Transverse colon (tissue), 4 donors: ENCODE measurements around the gene FAM13C. TPM values are rescaled to one million over a fixed set of nuclear protein-coding genes. Genes with fewer than 3 reads are reported as not detected.
A peak's percentile ranks its signal among the peaks of the same experiment; 100 is the strongest.

Source experiments
- DNase-seq: peaks from one replicate; pipeline ENCODE4 v3.0.0-alpha.2; 2019
- H3K27ac ChIP-seq, 4 donors: fragments of 200-600 bp; sonication (generic); 2 replicates each; pipeline ENCODE4 v1.5.1; 2016 to 2018; ENCODE audit warnings: inconsistent platforms in 4 of 4
- H3K27me3 ChIP-seq: fragments of 200-600 bp; sonication (generic); 2 replicates; pipeline ENCODE4 v1.5.1; 2017; ENCODE audit warnings: inconsistent platforms
- H3K36me3 ChIP-seq, 4 donors: fragments of 200-600 bp; sonication (generic); 2 replicates each; pipeline ENCODE4 v1.5.1; 2017 to 2019; ENCODE audit warnings: inconsistent platforms in 4 of 4
- H3K4me1 ChIP-seq, 4 donors: fragments of 200-600 bp; sonication (generic); 2 replicates each; pipeline ENCODE4 v1.5.1; 2017 to 2020; ENCODE audit warnings: inconsistent platforms in 4 of 4
- H3K4me3 ChIP-seq, 4 donors: fragments of 200-600 bp; sonication (generic); 1 replicate in 1 of 4; 2 replicates in 3 of 4; pipeline versions ENCODE4 v1.5.1 to v1.6.1; 2017 to 2019; ENCODE audit warnings: inconsistent platforms in 4 of 4
- H3K9me3 ChIP-seq, 2 donors: fragments of 200-600 bp; sonication (generic); 2 replicates each; pipeline ENCODE4 v1.5.1; 2017 to 2019; ENCODE audit warnings: inconsistent platforms in 2 of 2
- EP300 ChIP-seq: sonication (generic); formaldehyde crosslinking; IDR thresholded peaks from one replicate; pipeline ENCODE4 v1.6.1; 2017; ENCODE audit warnings: antibody characterized with exemption, low read depth
- POLR2A ChIP-seq: fragments of 450-650 bp; IDR thresholded peaks from one replicate; pipeline ENCODE4 v1.6.1; 2016; ENCODE audit warnings: antibody characterized with exemption, mild to moderate bottlenecking, moderate library complexity
- POLR2AphosphoS5 ChIP-seq, 3 donors: sonication (generic); formaldehyde crosslinking; IDR thresholded peaks; one replicate each; pipeline ENCODE4 v1.6.1; 2016; ENCODE audit warnings: antibody characterized with exemption in 3 of 3
- WGBS, 2 donors: methylation state at CpG; one replicate each; pipeline ENCODE4 v1.1.5; 2018; ENCODE audit warnings: low coverage in 1 of 2; 5-methylcytosine and 5-hydroxymethylcytosine counted together
- in situ Hi-C, 4 donors: fragments of 200-750 bp; cut with MboI; loops; one replicate each; pipeline versions ENCODE4 v1.15.0 to v1.15.1; 2017; ENCODE audit warnings: low sequenced_read_pairs in 3 of 4, low pct_ligation_motif_present in 1 of 4, low pct_unique_long_range_greater_than_20kb in 1 of 4
- intact Hi-C: fragments of 100-400 bp; cut with DNase I; formaldehyde crosslinking; loops from one replicate; pipeline ENCODE4 v1.15.1; 2023; ENCODE audit warnings: low total_unique reads
- total RNA-seq, 4 donors: library from RNA; depleted of rRNA; stranded (reverse); fragments of >200 nt; gene quantifications; one replicate each; pipeline ENCODE4 v1.1.0, GENCODE V29; 2016
- TF ChIP-seq, protein P1 (sequence below), 5 experiments: fragments of 200-600 bp in 3 of 5; fragments of 450-650 bp in 2 of 5; sonication (generic) in 3 of 5; IDR thresholded peaks; 1 replicate in 2 of 5; 2 replicates in 3 of 5; pipeline ENCODE4 v1.5.1; 2016 to 2017; ENCODE audit warnings: antibody characterized with exemption in 5 of 5, inconsistent platforms in 3 of 5, mild to moderate bottlenecking in 2 of 5, moderate library complexity in 1 of 5

Gene FAM13C
- total RNA-seq, 4 donors from 2014 or later: 5.6 to 9.7 (median 6.1) TPM

DNA sequence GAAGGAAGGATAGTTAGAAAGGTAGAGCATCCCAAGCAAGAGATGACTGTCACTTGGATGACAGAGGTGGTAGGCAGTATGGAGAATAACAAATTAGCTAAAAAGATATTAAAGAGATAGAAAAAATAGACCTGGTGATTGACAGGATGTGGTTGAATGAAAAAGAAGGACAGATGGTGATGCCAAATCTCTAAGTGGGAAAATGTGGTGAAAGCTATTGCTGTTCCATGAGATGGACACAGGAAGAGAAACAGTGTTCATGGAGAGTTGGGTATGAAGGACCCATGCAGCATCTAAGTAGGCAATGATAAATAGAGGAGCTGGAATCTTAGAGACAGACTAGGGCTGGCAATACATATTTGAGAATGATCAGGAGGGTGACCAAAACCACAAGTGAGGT is 30.7 kb downstream of the FAM13C start:
- H3K36me3 ChIP-seq: no peaks in the 10 kb centered on the region
- no peak overlapping the region for H3K4me3 ChIP-seq
- no peak overlapping the region for H3K27ac ChIP-seq
- in situ Hi-C loops (no loop called here), intact Hi-C loops (no loop called here)
- no peaks in the 10 kb centered on the region for H3K27me3 ChIP-seq
- no peaks in the 10 kb centered on the region for H3K9me3 ChIP-seq
- peaks cover 4 to 17% (median 6%) of the 10 kb centered on the region in 4 donors for H3K4me1 ChIP-seq
- no peak for TF ChIP-seq POLR2A
- no peak for TF ChIP-seq EP300
- no peak for TF ChIP-seq POLR2AphosphoS5 (IDR thresholded peaks at IDR 0.05)
- TF ChIP-seq, protein P1, sequence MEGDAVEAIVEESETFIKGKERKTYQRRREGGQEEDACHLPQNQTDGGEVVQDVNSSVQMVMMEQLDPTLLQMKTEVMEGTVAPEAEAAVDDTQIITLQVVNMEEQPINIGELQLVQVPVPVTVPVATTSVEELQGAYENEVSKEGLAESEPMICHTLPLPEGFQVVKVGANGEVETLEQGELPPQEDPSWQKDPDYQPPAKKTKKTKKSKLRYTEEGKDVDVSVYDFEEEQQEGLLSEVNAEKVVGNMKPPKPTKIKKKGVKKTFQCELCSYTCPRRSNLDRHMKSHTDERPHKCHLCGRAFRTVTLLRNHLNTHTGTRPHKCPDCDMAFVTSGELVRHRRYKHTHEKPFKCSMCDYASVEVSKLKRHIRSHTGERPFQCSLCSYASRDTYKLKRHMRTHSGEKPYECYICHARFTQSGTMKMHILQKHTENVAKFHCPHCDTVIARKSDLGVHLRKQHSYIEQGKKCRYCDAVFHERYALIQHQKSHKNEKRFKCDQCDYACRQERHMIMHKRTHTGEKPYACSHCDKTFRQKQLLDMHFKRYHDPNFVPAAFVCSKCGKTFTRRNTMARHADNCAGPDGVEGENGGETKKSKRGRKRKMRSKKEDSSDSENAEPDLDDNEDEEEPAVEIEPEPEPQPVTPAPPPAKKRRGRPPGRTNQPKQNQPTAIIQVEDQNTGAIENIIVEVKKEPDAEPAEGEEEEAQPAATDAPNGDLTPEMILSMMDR (IDR thresholded peaks at IDR 0.05): no peak
- DNase-seq: no peak

DNA sequence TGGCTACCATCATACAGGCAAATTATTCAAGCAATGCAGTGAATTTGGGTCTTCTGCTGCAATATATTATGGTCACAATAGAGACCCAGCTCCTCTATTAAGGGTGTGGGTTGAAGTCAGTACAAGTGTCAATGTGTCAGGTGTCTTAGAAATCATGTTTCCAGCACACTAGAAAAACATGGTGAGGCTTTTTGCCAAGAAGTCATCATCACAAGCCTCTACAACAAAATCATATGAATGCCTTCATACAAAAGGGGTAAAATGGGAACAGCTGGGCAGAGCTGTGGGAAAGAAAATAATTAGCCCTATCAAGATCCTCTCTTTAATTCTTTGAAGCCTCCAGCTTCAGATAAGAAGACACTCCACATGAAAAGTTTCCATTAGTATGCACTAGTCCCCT is 37.2 kb downstream of the FAM13C start:
- no peak overlapping the region for H3K4me3 ChIP-seq

DNA sequence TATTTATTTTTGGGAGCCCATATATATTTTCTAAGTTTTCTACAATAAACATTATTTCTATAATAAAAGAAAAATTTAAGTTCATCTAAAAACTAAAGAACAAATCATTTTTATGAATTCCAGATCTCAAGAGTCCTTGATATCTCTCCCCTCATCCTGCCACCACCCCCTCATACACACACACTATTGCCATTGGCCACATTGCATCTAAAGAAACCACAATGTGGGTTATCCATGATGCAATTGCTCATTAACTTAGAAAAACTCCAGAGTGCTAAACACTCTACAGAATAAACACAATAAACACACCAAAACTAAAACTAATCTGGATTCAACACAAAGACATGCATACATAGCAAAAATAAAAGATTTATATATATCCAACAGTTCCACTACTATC is 37.8 kb downstream of the FAM13C start:
- Histone ChIP-seq H3K36me3 (no peaks in the 10 kb centered on the region), H3K9me3 (no peaks in the 10 kb centered on the region), H3K27me3 (no peaks in the 10 kb centered on the region), H3K4me1 (peaks cover 6 to 33% (median 18%) of the 10 kb centered on the region in 4 donors), H3K4me3 (no peak overlapping the region), H3K27ac (no peak overlapping the region)
- no peak for TF ChIP-seq POLR2AphosphoS5 (IDR thresholded peaks at IDR 0.05)
- TF ChIP-seq, protein P1 (IDR thresholded peaks at IDR 0.05): no peak
- no peak for TF ChIP-seq POLR2A
- TF ChIP-seq EP300: no peak
- intact Hi-C loops: no loop called here
- in situ Hi-C loops: no loop called here
- DNase-seq: no peak

More for the DNA sequence above, 37.2 kb downstream of the FAM13C start:
- TF ChIP-seq POLR2AphosphoS5 (IDR thresholded peaks at IDR 0.05) (no peak), POLR2A (no peak), EP300 (no peak)
- TF ChIP-seq, protein P1 (IDR thresholded peaks at IDR 0.05): no peak
- intact Hi-C loops: no loop called here
- H3K4me1 ChIP-seq: peaks cover 6 to 28% (median 17%) of the 10 kb centered on the region in 4 donors
- no peak for DNase-seq
- in situ Hi-C loops: no loop called here
- H3K27ac ChIP-seq: no peak overlapping the region
- H3K36me3 ChIP-seq: no peaks in the 10 kb centered on the region
- no peaks in the 10 kb centered on the region for H3K27me3 ChIP-seq
- H3K9me3 ChIP-seq: no peaks in the 10 kb centered on the region

DNA sequence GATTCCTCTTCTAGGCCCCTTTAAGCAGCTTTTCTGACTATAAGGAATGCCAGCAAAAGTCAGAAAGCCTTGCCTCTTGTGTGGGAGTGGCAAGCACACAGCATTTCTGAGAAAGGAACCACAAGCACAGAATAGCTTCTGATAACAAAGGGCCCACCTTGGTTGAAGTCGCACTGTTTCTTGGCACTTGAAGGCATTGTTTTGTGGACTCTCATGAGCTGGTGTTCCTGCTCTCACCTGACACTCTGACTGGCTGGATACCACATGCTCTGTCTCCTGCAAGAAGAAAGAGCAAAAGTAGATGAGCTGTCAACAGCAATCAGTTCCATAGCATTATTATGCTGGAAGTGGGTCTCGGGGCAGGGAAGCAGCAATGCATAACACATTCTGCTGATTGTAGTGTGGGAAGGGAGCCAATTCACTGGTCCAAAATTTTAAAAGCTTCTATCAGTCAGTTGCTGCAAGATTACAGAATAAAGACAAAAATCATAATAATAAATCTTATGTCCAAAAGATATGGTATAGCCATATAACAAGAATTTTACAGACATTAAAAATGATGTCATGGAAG is 38.4 kb downstream of the FAM13C start:
- WGBS, 2 donors: 62 to 88% methylated on average over 2 of the region's 2 CpGs

DNA sequence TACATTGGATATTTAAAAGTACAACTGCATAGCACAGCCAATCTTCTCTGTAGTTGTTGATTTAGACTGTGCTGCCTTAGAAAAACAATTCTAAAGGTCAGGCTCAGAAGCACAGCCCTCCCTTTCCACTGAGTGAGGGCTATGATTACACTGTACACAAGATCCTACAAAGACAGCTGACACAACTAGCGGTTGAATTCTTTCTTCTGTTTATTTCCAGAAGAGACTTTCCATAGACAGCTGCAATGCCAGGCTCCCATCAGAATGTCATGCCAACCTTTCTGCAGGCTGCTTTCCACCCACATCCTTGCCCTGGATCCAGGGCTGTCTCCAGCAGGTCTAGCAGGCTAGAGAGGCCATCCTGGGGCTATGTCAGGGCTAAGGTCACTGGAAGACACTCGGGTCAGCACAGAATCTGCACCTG is 39.3 kb downstream of the FAM13C start:
- Histone ChIP-seq H3K36me3 (no peaks in the 10 kb centered on the region), H3K9me3 (no peaks in the 10 kb centered on the region), H3K4me3 (no peak overlapping the region), H3K27me3 (no peaks in the 10 kb centered on the region), H3K4me1 (peaks cover 0 to 46% (median 18%) of the 10 kb centered on the region in 4 donors), H3K27ac (peak overlapping the region; percentile 38 to 67 (median 44))
- intact Hi-C loops: no loop called here
- peak; percentile 8 for DNase-seq
- no peak for TF ChIP-seq EP300
- TF ChIP-seq, protein P1 (IDR thresholded peaks at IDR 0.05): no peak
- no peak for TF ChIP-seq POLR2AphosphoS5 (IDR thresholded peaks at IDR 0.05)
- no peak for TF ChIP-seq POLR2A
- 29 to 43% methylated on average over 1 to 2 of the region's 2 CpGs for WGBS, 2 donors
- in situ Hi-C loops: no loop called here

More for the DNA sequence above, 38.4 kb downstream of the FAM13C start:
- Histone ChIP-seq H3K27me3 (no peaks in the 10 kb centered on the region), H3K9me3 (no peaks in the 10 kb centered on the region), H3K4me3 (no peak overlapping the region), H3K4me1 (peaks cover 6 to 39% (median 18%) of the 10 kb centered on the region in 4 donors), H3K36me3 (no peaks in the 10 kb centered on the region), H3K27ac (peak overlapping the region; percentile 38 to 67 (median 44))
- no peak for DNase-seq
- in situ Hi-C loops (no loop called here), intact Hi-C loops (no loop called here)
- no peak for TF ChIP-seq EP300
